K562 (cell line): ENCODE data around the gene TSPAN12. TPM values are rescaled to one million over a fixed set of nuclear protein-coding genes. Genes with fewer than 3 reads are reported as not detected.

ENCODE experiments used
- ATAC-seq: fragments of 200-7000 bp; cut with Tn5 transposase; 3 replicates; pipeline ENCODE4 v1.9.1; 2020; ENCODE audit warnings: moderate library complexity
- BruUV-seq: library from RNA; stranded (reverse); fragments of 400-500 nt; replicated peaks from 2 replicates; lab custom pipeline; 2021; lab: Mats Ljungman, UMichigan
- CTCF ChIA-PET: fragments of 300-600 bp; formaldehyde crosslinking; extraction: SDS; loops from one replicate; lab custom pipeline; 2021; ENCODE audit warnings: low intra/inter-chr PET ratio; lab: Yijun Ruan, JAX
- POLR2A ChIA-PET: fragments of 300-600, 350-650 bp; sonication (Branson Sonifier 250); formaldehyde crosslinking; extraction: SDS; loops from one replicate; lab custom pipeline; 2021; ENCODE audit warnings: antibody characterized with exemption, inconsistent platforms; lab: Yijun Ruan, JAX
- DNase-seq, 4 experiments: peaks; one replicate each; pipeline versions ENCODE4 v3.0.0 to v3.0.0-alpha.2; 2011 to 2018; ENCODE audit warnings: low spot score in 3 of 4, mixed read lengths in 3 of 4; ENCODE audit errors: extremely low read depth in 1 of 4
- FAIRE-seq: peaks from 2 replicates; lab custom pipeline; 2011; peaks lifted over from hg19 to GRCh38; lab: Jason Lieb, UNC
- H2AFZ ChIP-seq: 2 replicates; pipeline ENCODE4 v1.6.0; 2011; ENCODE audit warnings: low read depth, low read length, control low read depth, inconsistent platforms
- H3K27ac ChIP-seq: fragments of 200-600 bp; 3 replicates; pipeline ENCODE4 v1.8.0; 2011; ENCODE audit warnings: low read depth, mild to moderate bottlenecking, control low read depth, inconsistent platforms, low read length, moderate library complexity, mixed read lengths; ENCODE audit errors: extremely low read depth
- H3K27me3 ChIP-seq, 2 experiments: fragments of 300-600 bp in 1 of 2; 2 replicates in 1 of 2; 3 replicates in 1 of 2; pipeline versions ENCODE4 v1.6.0 to v1.8.0; 2011; ENCODE audit warnings: inconsistent platforms in 2 of 2, low read length in 2 of 2, mild to moderate bottlenecking in 1 of 2, mixed read lengths in 1 of 2, moderate library complexity in 1 of 2; ENCODE audit not compliant: control insufficient read depth in 2 of 2, insufficient read depth in 2 of 2
- H3K36me3 ChIP-seq: fragments of 300-600 bp; 3 replicates; pipeline ENCODE4 v1.8.0; 2011; ENCODE audit warnings: mild to moderate bottlenecking, low read length, inconsistent platforms; ENCODE audit not compliant: control insufficient read depth, insufficient read depth
- H3K4me1 ChIP-seq, 2 experiments: fragments of 200-600 bp in 1 of 2; replicated peaks in 1 of 2; 2 replicates in 1 of 2; 3 replicates in 1 of 2; pipeline versions ENCODE4 v1.5.1 to v1.8.0; 2011; ENCODE audit warnings: inconsistent platforms in 2 of 2, low read length in 2 of 2, mild to moderate bottlenecking in 1 of 2, mixed read lengths in 1 of 2, moderate library complexity in 1 of 2; ENCODE audit not compliant: control insufficient read depth in 2 of 2, insufficient read depth in 2 of 2
- H3K4me2 ChIP-seq: 2 replicates; pipeline ENCODE4 v1.6.1; 2011; ENCODE audit warnings: low read length, control low read depth, inconsistent platforms, mixed read lengths; ENCODE audit not compliant: insufficient read depth
- H3K4me3 ChIP-seq: fragments of 200-600 bp; sonication (generic), shearing (Covaris generic); 2 replicates; pipeline ENCODE4 v1.5.1; 2016; ENCODE audit warnings: control low read depth, inconsistent platforms
- H3K79me2 ChIP-seq: fragments of 200-600 bp; 3 replicates; pipeline ENCODE4 v1.8.0; 2011; ENCODE audit warnings: low read length, inconsistent platforms; ENCODE audit not compliant: control insufficient read depth, insufficient read depth
- H3K9ac ChIP-seq, 2 experiments: 2 replicates each; pipeline versions ENCODE4 v1.6.0 to v1.6.1; 2011; ENCODE audit warnings: low read depth in 2 of 2, low read length in 2 of 2, control low read depth in 1 of 2, inconsistent platforms in 1 of 2, mild to moderate bottlenecking in 1 of 2, mixed read lengths in 1 of 2; ENCODE audit not compliant: insufficient read depth in 1 of 2
- H3K9me1 ChIP-seq: one replicate; pipeline ENCODE4 v1.6.0; 2011; ENCODE audit warnings: inconsistent platforms, mild to moderate bottlenecking, low read length, moderate library complexity; ENCODE audit not compliant: control insufficient read depth, insufficient read depth
- H3K9me3 ChIP-seq: replicated peaks from 2 replicates; pipeline ENCODE4 v1.5.1; 2011; ENCODE audit warnings: low read depth, low read length, inconsistent platforms; ENCODE audit not compliant: control insufficient read depth, insufficient read depth
- H4K20me1 ChIP-seq: replicated peaks from 2 replicates; pipeline ENCODE4 v1.6.1; 2011; ENCODE audit warnings: low read length, inconsistent platforms, mixed read lengths; ENCODE audit not compliant: control insufficient read depth, insufficient read depth
- BCL6 ChIP-seq: fragments of 250-450 bp; sonication (Bioruptor Pico); IDR thresholded peaks from 2 replicates; pipeline ENCODE4 v1.4.0; 2020
- CBX2 ChIP-seq: fragments of 200-600 bp; sonication (generic); IDR thresholded peaks from one replicate; pipeline ENCODE4 v1.6.1; 2012; ENCODE audit warnings: mild to moderate bottlenecking, low read length, inconsistent platforms; ENCODE audit not compliant: insufficient read depth, poor library complexity, severe bottlenecking
- CREM ChIP-seq: IDR thresholded peaks from 2 replicates; pipeline ENCODE4 v1.6.1; 2014; ENCODE audit warnings: antibody characterized with exemption, low read depth
- DLX4 ChIP-seq: fragments of 250-450 bp; sonication (Bioruptor Pico); IDR thresholded peaks from 2 replicates; pipeline ENCODE4 v1.6.1; 2021; ENCODE audit warnings: mild to moderate bottlenecking
- DPF2 ChIP-seq: fragments of 450-650 bp; IDR thresholded peaks from 2 replicates; pipeline ENCODE4 v1.6.1; 2016
- EP300 ChIP-seq: IDR thresholded peaks from 2 replicates; pipeline ENCODE4 v1.6.1; 2012; ENCODE audit warnings: low read length, improper control_type of control experiment
- GABPB2 ChIP-seq: fragments of 250-450 bp; sonication (Bioruptor Pico); conservative IDR thresholded peaks from 2 replicates; pipeline ENCODE4 v1.5.1; 2021; ENCODE audit warnings: mild to moderate bottlenecking
- KDM2B ChIP-seq: fragments of 250-450 bp; sonication (Bioruptor Pico); IDR thresholded peaks from 2 replicates; pipeline ENCODE4 v1.8.0; 2021; ENCODE audit warnings: mild to moderate bottlenecking, moderate library complexity
- KLF1 ChIP-seq: fragments of 450-650 bp; IDR thresholded peaks from 2 replicates; pipeline ENCODE4 v1.6.1; 2016; ENCODE audit warnings: missing genetic modification characterization, missing compliant biosample characterization
- NEUROD1 ChIP-seq: fragments of 150-350 bp; IDR thresholded peaks from 2 replicates; pipeline ENCODE4 v1.6.1; 2014; ENCODE audit warnings: borderline replicate concordance, low read length, low read depth; ENCODE audit not compliant: partially characterized antibody
- NFXL1 ChIP-seq: fragments of 450-650 bp; formaldehyde crosslinking; IDR thresholded peaks from 2 replicates; pipeline ENCODE4 v1.4.0; 2021; ENCODE audit warnings: mild to moderate bottlenecking
- PHB ChIP-seq: fragments of 250-450 bp; sonication (Bioruptor Pico); IDR thresholded peaks from 2 replicates; pipeline ENCODE4 v1.5.0; 2021
- PTBP1 ChIP-seq: fragments of 200-400 bp; formaldehyde crosslinking; IDR thresholded peaks from 2 replicates; pipeline ENCODE4 v1.6.1; 2017; ENCODE audit warnings: low read depth, low read length
- SP2 ChIP-seq: IDR thresholded peaks from 2 replicates; pipeline ENCODE4 v1.6.1; 2011; ENCODE audit warnings: mild to moderate bottlenecking, low read depth, low read length, moderate library complexity; ENCODE audit not compliant: poor library complexity, severe bottlenecking; ENCODE audit errors: extremely low read depth
- TARDBP ChIP-seq: fragments of 450-650 bp; IDR thresholded peaks from 2 replicates; pipeline ENCODE4 v1.6.1; 2016
- YBX1 ChIP-seq: fragments of 450-650 bp; IDR thresholded peaks from 2 replicates; pipeline ENCODE4 v1.7.1; 2016; ENCODE audit warnings: mild to moderate bottlenecking
- ZEB2 ChIP-seq: fragments of 450-650 bp; IDR thresholded peaks from 2 replicates; pipeline ENCODE4 v1.6.1; 2016
- ZNF184 ChIP-seq: sonication (generic); formaldehyde crosslinking; IDR thresholded peaks from 2 replicates; pipeline ENCODE4 v1.5.0; 2020; ENCODE audit warnings: missing genetic modification reagents
- ZNF583 ChIP-seq: fragments of 250-450 bp; sonication (Bioruptor Pico); IDR thresholded peaks from 2 replicates; pipeline ENCODE4 v1.4.0; 2020
- ZNF586 ChIP-seq: fragments of 450-650 bp; formaldehyde crosslinking; conservative IDR thresholded peaks from 2 replicates; pipeline ENCODE4 v1.4.0; 2020; ENCODE audit warnings: mild to moderate bottlenecking, moderate library complexity
- ZNF79 ChIP-seq: fragments of 250-450 bp; sonication (Bioruptor Pico); IDR thresholded peaks from 2 replicates; pipeline ENCODE4 v1.4.0; 2020; ENCODE audit warnings: low read depth, mild to moderate bottlenecking, moderate library complexity
- WGBS: fragments of 100-300 bp; shearing (Covaris generic); methylation state at CpG from one replicate; pipeline ENCODE4 v1.1.6; 2016; ENCODE audit warnings: low coverage, mixed read lengths; ENCODE audit not compliant: insufficient coverage; ENCODE audit errors: missing lambda C conversion rate; 5-methylcytosine and 5-hydroxymethylcytosine counted together
- in situ Hi-C: fragments of 300-500 bp; cut with MboI; formaldehyde crosslinking; loops from 4 replicates; pipeline ENCODE4 v1.15.0; 2018; ENCODE audit warnings: inconsistent platforms, mixed read lengths
- intact Hi-C: fragments of 100-400 bp; cut with micrococcal nuclease; formaldehyde crosslinking; loops from 2 replicates; pipeline ENCODE4 v1.14.2; 2022
- polyA plus RNA-seq, 8 experiments: library from polyadenylated mRNA; depleted of rRNA in 4 of 8; stranded (reverse) in 5 of 8; unstranded in 3 of 8; fragments of >200 nt; fragmentation: Nextera tagmentation in 2 of 8; fragmentation: Illumina TruSeq in 1 of 8; extraction: Ambion mirVana in 2 of 8; extraction: Trizol in 1 of 8; gene quantifications; 2 replicates each; pipeline versions ENCODE4 v1.2.1 to v1.2.3, GENCODE V29; 2011 to 2014; ENCODE audit warnings: inconsistent platforms in 1 of 8, missing spikeins in 1 of 8
- total RNA-seq, 7 experiments: library from RNA; depleted of rRNA in 6 of 7; stranded (reverse); fragments of >200 nt in 6 of 7; fragmentation: Illumina TruSeq in 2 of 7; extraction: Trizol in 2 of 7; gene quantifications; 2 replicates each; pipeline versions ENCODE4 v1.2.1 to v1.2.3, GENCODE V29; 2011 to 2021; ENCODE audit warnings: low replicate concordance in 1 of 7

Gene TSPAN12
- total and polyA plus RNA-seq, 9 of the 15 experiments (the other 6 are each of a cell fraction or from before 2014, with no cell fraction given) = 0.13 to 1.7 (median 0.35) TPM; not detected in 1

- in situ Hi-C loops (no loop called here), intact Hi-C loops (no loop called here)
- H3K4me1 ChIP-seq = no peaks in the 10 kb centered on the region
- FAIRE-seq = no peak
- no peak for DNase-seq
- no peaks in the 10 kb centered on the region for H3K9me3 ChIP-seq
- no peaks in the 10 kb centered on the region for H4K20me1 ChIP-seq
- no peaks in the 10 kb centered on the region for H3K9me1 ChIP-seq
- H3K9ac ChIP-seq = no peak overlapping the region
- no peak for TF ChIP-seq NFXL1 (CRISPR knock-in tag)
- POLR2A ChIA-PET = no interaction called here
- WGBS = 0% methylated on average over 6 of the region's 6 CpGs
- ATAC-seq = no peak
- no peak overlapping the region for H2AFZ ChIP-seq
- no peaks in the 10 kb centered on the region for H3K36me3 ChIP-seq
- peaks cover 4 to 5% of the 10 kb centered on the region in 2 experiments; a peak in 3 of 5 replicates for H3K27me3 ChIP-seq
- no peaks in the 10 kb centered on the region for H3K79me2 ChIP-seq
- no peak overlapping the region for H3K27ac ChIP-seq
- H3K4me2 ChIP-seq = no peak overlapping the region
- CTCF ChIA-PET = no interaction called here
- BruUV-seq = no TSS peak
- H3K4me3 ChIP-seq = no peak overlapping the region
These were observed 19.7 kb downstream of the TSPAN12 start for GRCh38 chr7:120838281-120838682.

GRCh38 chr7:120837599-120837998 is 20.3 kb downstream of the TSPAN12 start:
- FAIRE-seq = no peak
- CTCF ChIA-PET = no interaction called here
- Histone ChIP-seq H3K36me3 (no peaks in the 10 kb centered on the region), H3K9me1 (no peaks in the 10 kb centered on the region), H4K20me1 (no peaks in the 10 kb centered on the region), H3K4me3 (no peak overlapping the region), H3K9me3 (no peaks in the 10 kb centered on the region), H2AFZ (no peak overlapping the region), H3K4me2 (no peak overlapping the region), H3K79me2 (no peaks in the 10 kb centered on the region), H3K27me3 (peaks cover 4 to 5% of the 10 kb centered on the region in 2 experiments; a peak in 3 of 5 replicates), H3K9ac (no peak overlapping the region), H3K4me1 (no peaks in the 10 kb centered on the region), H3K27ac (no peak overlapping the region)
- no TSS peak for BruUV-seq
- ATAC-seq = no peak
- no peak for TF ChIP-seq SP2
- TF ChIP-seq ZEB2 = no peak
- no peak for TF ChIP-seq PTBP1
- TF ChIP-seq BCL6 = no peak
- TF ChIP-seq ZNF184 (CRISPR knock-in tag) = no peak
- TF ChIP-seq DPF2 = no peak
- no peak for TF ChIP-seq KLF1 (tag)
- TF ChIP-seq KDM2B (CRISPR knock-in tag) = no peak
- TF ChIP-seq YBX1 = no peak
- no peak for TF ChIP-seq DLX4
- TF ChIP-seq PHB (CRISPR knock-in tag) = no peak
- TF ChIP-seq ZNF79 = no peak
- TF ChIP-seq GABPB2 = no peak
- TF ChIP-seq ZNF586 (CRISPR knock-in tag) = no peak
- no peak for TF ChIP-seq NEUROD1
- TF ChIP-seq EP300 = no peak
- no peak for TF ChIP-seq TARDBP
- TF ChIP-seq ZNF583 (CRISPR knock-in tag) = no peak
- no peak for TF ChIP-seq CBX2
- no peak for TF ChIP-seq CREM
- no peak for DNase-seq
- WGBS = 0% methylated on average over 4 of the region's 4 CpGs
- POLR2A ChIA-PET = no interaction called here
- in situ Hi-C loops (no loop called here), intact Hi-C loops (no loop called here)
